HG03135 (cell line): ENCODE measurements around the gene ICA1L.

ENCODE experiments used
- ATAC-seq: cut with Tn5 transposase; IDR thresholded peaks from one replicate; pipeline ENCODE4 v1.9.1; 2021; ENCODE audit warnings: mild to moderate bottlenecking, moderate library complexity; ENCODE audit not compliant: unreplicated experiment

The ICA1L gene

GRCh38 chr2:202750763-202751427 lies 120.7 kb downstream of the ICA1L start:
- ATAC-seq, result no peak

DNA sequence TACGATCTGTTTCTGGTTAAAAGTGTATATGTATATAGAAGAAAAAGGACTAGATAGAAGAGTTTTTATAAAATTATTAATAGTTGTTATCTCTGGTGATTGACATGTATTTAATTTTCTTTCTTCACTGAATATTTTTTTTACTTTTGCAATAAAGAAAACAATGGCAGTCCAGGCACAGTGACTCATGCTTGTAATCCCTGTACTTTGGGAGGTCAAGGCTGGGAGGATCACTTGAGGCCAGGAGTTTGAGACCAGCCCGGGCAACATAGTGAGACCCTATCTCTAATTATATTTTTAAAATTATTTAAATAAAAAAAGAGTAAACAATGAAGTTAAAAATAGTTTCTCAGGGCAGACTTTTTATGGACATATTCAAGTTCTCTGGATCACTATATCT lies 122.1 kb downstream of the ICA1L start:
- no peak for ATAC-seq

DNA sequence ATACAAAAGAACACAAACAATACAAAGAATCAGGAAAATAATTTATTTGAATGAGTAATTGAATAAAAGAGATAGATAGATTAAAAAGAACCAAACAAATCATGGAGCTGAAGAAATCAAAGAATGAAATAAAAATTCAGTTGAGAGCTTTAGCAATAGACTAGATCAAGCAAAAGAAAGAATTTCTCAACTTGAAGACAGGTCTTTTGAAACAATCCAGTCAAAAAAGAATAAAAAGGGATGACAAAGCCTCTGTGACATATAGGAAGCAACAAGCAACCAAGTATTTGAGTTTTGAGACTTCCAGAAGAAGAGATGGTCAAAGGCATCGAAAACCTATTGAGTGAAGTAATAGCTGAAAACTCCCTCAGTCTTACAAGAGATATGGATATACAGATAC lies 128.0 kb downstream of the ICA1L start:
- ATAC-seq, result no peak

DNA sequence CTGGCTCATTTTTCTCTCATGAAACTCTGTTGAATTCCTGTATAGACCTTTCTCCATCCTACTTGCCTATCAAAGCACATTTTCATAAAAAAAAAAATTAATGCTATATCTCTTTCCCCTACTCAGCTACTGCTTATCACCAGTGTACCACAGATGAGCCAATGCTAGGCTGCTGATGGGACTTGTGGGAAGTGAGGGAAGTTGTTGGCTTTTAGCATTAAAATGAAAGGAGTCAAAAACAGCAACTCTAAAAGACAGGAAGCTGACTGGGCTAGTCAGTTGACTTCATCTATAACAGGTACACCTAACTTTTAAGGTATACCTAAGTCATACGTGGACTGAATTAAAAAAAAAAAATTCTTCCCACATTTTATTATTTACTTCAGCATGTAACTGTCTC lies 134.7 kb downstream of the ICA1L start:
- no peak for ATAC-seq

- no peak for ATAC-seq
Observed at GRCh38 chr2:202726070-202726469, 145.5 kb downstream of the ICA1L start.

- ATAC-seq, result no peak
Observed at GRCh38 chr2:202723746-202724145, 147.8 kb downstream of the ICA1L start.
